Nephron (organoid): Measurements from ENCODE around the gene KIF12.

Experiments
- H3K27ac Mint-ChIP-seq, 3 experiments: 2 replicates each; pipeline ENCODE4 v1.8.0; 2020; ENCODE audit warnings: mixed read lengths in 3 of 3, mild to moderate bottlenecking in 2 of 3, moderate library complexity in 1 of 3
- H3K27me3 Mint-ChIP-seq: 2 replicates; pipeline ENCODE4 v1.8.0; 2021; ENCODE audit warnings: low read depth, mild to moderate bottlenecking, moderate library complexity, mixed read lengths
- H3K36me3 Mint-ChIP-seq: 2 replicates; pipeline ENCODE4 v1.8.0; 2020; ENCODE audit warnings: low read depth, mixed read lengths
- H3K4me1 Mint-ChIP-seq: 2 replicates; pipeline ENCODE4 v1.8.0; 2020; ENCODE audit warnings: mixed read lengths
- H3K4me3 Mint-ChIP-seq, 3 experiments: 2 replicates each; pipeline ENCODE4 v1.8.0; 2020; ENCODE audit warnings: mild to moderate bottlenecking in 3 of 3, mixed read lengths in 3 of 3, moderate library complexity in 2 of 3
- H3K9me3 Mint-ChIP-seq: 2 replicates; pipeline ENCODE4 v1.8.0; 2020; ENCODE audit warnings: mixed read lengths
- CTCF ChIP-seq, 3 experiments: fragments of 200-600 bp; sonication (generic); IDR thresholded peaks; one replicate each; pipeline ENCODE4 v1.5.0; 2021; ENCODE audit warnings: antibody characterized with exemption in 3 of 3; ENCODE audit not compliant: unreplicated experiment in 3 of 3

Gene KIF12

GRCh38 chr9:114120192-114121014 is 21.3 kb upstream of the KIF12 start:
- no peak overlapping the region for H3K27ac Mint-ChIP-seq
- no peaks in the 10 kb centered on the region for H3K9me3 Mint-ChIP-seq
- no peaks in the 10 kb centered on the region for H3K36me3 Mint-ChIP-seq
- no peak overlapping the region for H3K4me3 Mint-ChIP-seq
- H3K27me3 Mint-ChIP-seq: peaks cover 6% of the 10 kb centered on the region
- no peak for TF ChIP-seq CTCF (IDR thresholded peaks at IDR 0.05; ENCODE audit: unreplicated experiment in 3 of 3)
- H3K4me1 Mint-ChIP-seq: peaks cover 18% of the 10 kb centered on the region

GRCh38 chr9:114119242-114120191 is 20.4 kb upstream of the KIF12 start:
- no peaks in the 10 kb centered on the region for H3K36me3 Mint-ChIP-seq
- no peaks in the 10 kb centered on the region for H3K9me3 Mint-ChIP-seq
- no peak overlapping the region for H3K4me3 Mint-ChIP-seq
- H3K4me1 Mint-ChIP-seq: peaks cover 18% of the 10 kb centered on the region
- no peak for TF ChIP-seq CTCF (IDR thresholded peaks at IDR 0.05; ENCODE audit: unreplicated experiment in 3 of 3)
- H3K27me3 Mint-ChIP-seq: peaks cover 6% of the 10 kb centered on the region
- H3K27ac Mint-ChIP-seq: no peak overlapping the region

- peaks cover 8% of the 10 kb centered on the region for H3K27me3 Mint-ChIP-seq
- H3K4me1 Mint-ChIP-seq: peaks cover 18% of the 10 kb centered on the region
- TF ChIP-seq CTCF (IDR thresholded peaks at IDR 0.05; ENCODE audit: unreplicated experiment in 3 of 3): no peak
- H3K27ac Mint-ChIP-seq: peak overlapping the region; percentile 62 to 86 (median 64)
- no peaks in the 10 kb centered on the region for H3K9me3 Mint-ChIP-seq
- no peak overlapping the region for H3K4me3 Mint-ChIP-seq
- H3K36me3 Mint-ChIP-seq: no peaks in the 10 kb centered on the region
Measured at GRCh38 chr9:114117996-114118830, 19.1 kb upstream of the KIF12 start.

GRCh38 chr9:114117614-114117995 is 18.5 kb upstream of the KIF12 start:
- H3K27ac Mint-ChIP-seq: peak overlapping the region; percentile 62 to 86 (median 64)

More at GRCh38 chr9:114117614-114117995, 18.5 kb upstream of the KIF12 start:
- Mint-ChIP-seq H3K9me3 (no peaks in the 10 kb centered on the region), H3K4me3 (no peak overlapping the region), H3K4me1 (peaks cover 18% of the 10 kb centered on the region), H3K36me3 (no peaks in the 10 kb centered on the region), H3K27me3 (peaks cover 12% of the 10 kb centered on the region)
- no peak for TF ChIP-seq CTCF (IDR thresholded peaks at IDR 0.05; ENCODE audit: unreplicated experiment in 3 of 3)
